ENCODE results near the gene ADAMTSL3. TPM values are rescaled to one million over a fixed set of nuclear protein-coding genes. Genes with fewer than 3 reads are reported as not detected.
A peak's percentile ranks its signal among the peaks of the same experiment; 100 is the strongest.
"Not testable (repeated sequence)": the region's sequence is repeated elsewhere in the genome, so short reads cannot be mapped to it uniquely, and the experiment has no call there.

ADAMTSL3 gene
- total and polyA plus RNA-seq, 11 donors: 1.3 to 13.2 (median 7.3) TPM

GRCh38 chr15:83697716-83698115, 43.8 kb downstream of the ADAMTSL3 start:
- Histone ChIP-seq H3K4me1 (peaks cover 0 to 52% (median 5%) of the 10 kb centered on the region in 12 donors), H3K27me3 (no peaks in the 10 kb centered on the region), H3K36me3 (no peaks in the 10 kb centered on the region), H3K27ac (peak overlapping the region in 4 of 12 donors; percentile 20 to 47 (median 26)), H3K4me3 (no peak overlapping the region), H3K9me3 (no peaks in the 10 kb centered on the region)
- TF ChIP-seq POLR2A (IDR thresholded peaks at IDR 0.05) (no peak), CTCF (IDR thresholded peaks at IDR 0.05) (no peak)
- no peak for ATAC-seq
- no peak for DNase-seq
- intact Hi-C loops (cut with DNase I): loop anchor here in 3 of 10 donors (2.0 to 5.0 kb wide), 3 partner anchors 21 to 40 kb away; no protein-coding TSS in a partner anchor

- Histone ChIP-seq H3K9me3 (no peaks in the 10 kb centered on the region), H3K4me3 (no peak overlapping the region), H3K36me3 (no peaks in the 10 kb centered on the region), H3K27ac (peak overlapping the region in 5 of 12 donors; percentile 22 to 56 (median 35)), H3K27me3 (no peaks in the 10 kb centered on the region), H3K4me1 (peaks cover 0 to 46% (median 4%) of the 10 kb centered on the region in 12 donors)
- 36 to 61% (median 44%) methylated on average over 3 of the region's 3 CpGs for WGBS, 4 donors
- ATAC-seq: peak; percentile 55 to 84 (median 74)
- DNase-seq: peak; percentile 78 to 83 (median 83)
- TF ChIP-seq CTCF (IDR thresholded peaks at IDR 0.05): no peak
- TF ChIP-seq POLR2A (IDR thresholded peaks at IDR 0.05): no peak
- intact Hi-C loops (cut with DNase I): loop anchor here in 3 of 10 donors (2.0 to 5.0 kb wide), 3 partner anchors 21 to 41 kb away; no protein-coding TSS in a partner anchor
These were observed 44.4 kb downstream of the ADAMTSL3 start for GRCh38 chr15:83698294-83698693.

- intact Hi-C loops (cut with DNase I): loop anchor here in 3 of 10 donors (2.0 to 5.0 kb wide), 3 partner anchors 20 to 42 kb away; no protein-coding TSS in a partner anchor
- Histone ChIP-seq H3K4me1 (peaks cover 0 to 40% (median 4%) of the 10 kb centered on the region in 12 donors), H3K9me3 (no peaks in the 10 kb centered on the region), H3K36me3 (no peaks in the 10 kb centered on the region), H3K27me3 (no peaks in the 10 kb centered on the region), H3K27ac (peak overlapping the region in 4 of 12 donors; percentile 22 to 56 (median 42)), H3K4me3 (no peak overlapping the region)
- TF ChIP-seq CTCF (IDR thresholded peaks at IDR 0.05) (no peak), POLR2A (IDR thresholded peaks at IDR 0.05) (no peak)
- 23 to 63% (median 42%) methylated on average over 2 of the region's 2 CpGs for WGBS, 4 donors
- no peak for DNase-seq
- no peak for ATAC-seq
These were observed 45.1 kb downstream of the ADAMTSL3 start for GRCh38 chr15:83699028-83699427.

GRCh38 chr15:83700082-83700481, 46.2 kb downstream of the ADAMTSL3 start:
- TF ChIP-seq POLR2A (IDR thresholded peaks at IDR 0.05): no peak
- no peak for TF ChIP-seq CTCF (IDR thresholded peaks at IDR 0.05)
- ATAC-seq (peak in 1 of 4 donors; percentile 54), DNase-seq (no peak)
- intact Hi-C loops (cut with DNase I): no loop called here
- Histone ChIP-seq H3K27ac (no peak overlapping the region), H3K4me3 (no peak overlapping the region), H3K9me3 (no peaks in the 10 kb centered on the region), H3K4me1 (peaks cover 0 to 32% (median 1%) of the 10 kb centered on the region in 12 donors), H3K27me3 (no peaks in the 10 kb centered on the region), H3K36me3 (peaks cover 0 to 7% (median 0%) of the 10 kb centered on the region in 9 donors)
- 70 to 83% (median 83%) methylated on average over 3 of the region's 3 CpGs for WGBS, 4 donors

- 95 to 98% (median 96%) methylated on average over 2 of the region's 2 CpGs for WGBS, 4 donors
- H3K36me3 ChIP-seq: peaks cover 0 to 14% (median 0%) of the 10 kb centered on the region in 9 donors
- H3K27me3 ChIP-seq; H3K27ac ChIP-seq; H3K9me3 ChIP-seq; H3K4me3 ChIP-seq; ATAC-seq; DNase-seq; intact Hi-C loops (cut with DNase I): not testable (repeated sequence)
- peaks cover 0 to 19% (median 0%) of the 10 kb centered on the region in 12 donors for H3K4me1 ChIP-seq
These were observed 48.4 kb downstream of the ADAMTSL3 start for GRCh38 chr15:83702314-83702713.

All from heart left ventricle (tissue), 16 donors.